GM12892 (cell line): Measurements from ENCODE around the gene PLEKHM3.

ENCODE experiments used
- POLR2A ChIP-seq: IDR thresholded peaks from 2 replicates; pipeline ENCODE4 v1.6.1; 2011; ENCODE audit warnings: low read depth, low read length, control low read depth
- POLR2AphosphoS5 ChIP-seq: IDR thresholded peaks from 2 replicates; pipeline ENCODE4 v1.6.1; 2011; ENCODE audit warnings: low read depth, low read length, control low read depth
- TAF1 ChIP-seq: IDR thresholded peaks from 2 replicates; pipeline ENCODE4 v1.6.1; 2011; ENCODE audit warnings: low read depth, mild to moderate bottlenecking, control low read depth, low read length, borderline replicate concordance

DNA sequence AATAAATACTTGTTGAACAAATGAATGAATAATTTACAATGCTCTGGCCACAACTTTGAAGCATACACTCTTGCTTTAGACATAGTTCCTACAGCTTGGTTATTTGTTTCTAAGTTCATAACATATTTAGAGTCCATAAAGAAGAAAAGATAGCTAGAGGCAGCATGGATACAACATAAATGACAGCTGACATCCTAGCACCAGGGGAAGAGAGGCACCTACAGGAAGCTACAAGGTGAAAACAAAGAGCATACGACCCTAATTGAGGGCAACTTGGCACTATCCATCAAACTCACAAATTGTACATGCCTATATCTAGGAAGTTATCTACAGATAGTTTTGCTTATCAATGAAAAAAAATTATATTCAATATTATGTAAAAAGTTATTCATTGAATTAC is 88.9 kb downstream of the PLEKHM3 start:
- TF ChIP-seq POLR2A (no peak), POLR2AphosphoS5 (no peak), TAF1 (no peak)
